Measurements from ENCODE around the gene CDC42SE2. TPM values are rescaled to one million over a fixed set of nuclear protein-coding genes. Genes with fewer than 3 reads are reported as not detected.

CDC42SE2 gene
- total and polyA plus RNA-seq, 2 experiments from 2014 or later = 24.2 to 36.2 TPM

DNA sequence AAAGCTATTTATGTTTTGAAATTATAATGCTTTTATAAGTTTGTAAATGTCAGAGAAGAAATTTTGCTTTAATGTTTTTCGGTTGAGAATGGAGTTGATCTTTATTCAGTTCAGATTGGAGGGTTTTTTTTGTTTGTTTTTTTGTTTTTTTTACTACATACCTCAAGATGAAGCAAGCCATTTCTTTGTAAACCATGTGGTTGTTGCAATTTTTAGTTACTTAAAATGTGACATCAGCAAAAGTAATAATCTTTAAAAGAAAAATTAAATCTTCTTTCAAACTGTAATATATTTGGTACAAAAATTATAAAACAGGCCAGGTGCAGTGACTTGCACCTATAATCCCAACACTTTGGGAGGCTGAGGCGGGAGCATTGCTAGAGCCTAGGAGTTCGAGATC is 102.6 kb downstream of the CDC42SE2 start:
- Mint-ChIP-seq H3K27ac (no peak overlapping the region), H3K4me1 (peaks cover 7% of the 10 kb centered on the region), H3K4me3 (no peak overlapping the region), H3K36me3 (ENCODE audit: low read depth) (peaks cover 3% of the 10 kb centered on the region; the same call in 1 of the 3 replicates), H3K27me3 (ENCODE audit: insufficient read depth, low read depth, poor library complexity) (no peaks in the 10 kb centered on the region), H3K9me3 (peaks cover 2% of the 10 kb centered on the region; the same call in 2 of the 3 replicates)
- H2AFZ ChIP-seq = no peak overlapping the region
- H3K4me2 ChIP-seq = no peak overlapping the region
- H3K27ac ChIP-seq (ENCODE audit: low read depth) = no peak overlapping the region
- H3K27me3 ChIP-seq (ENCODE audit: insufficient read depth) = no peaks in the 10 kb centered on the region
- no peaks in the 10 kb centered on the region for H3K4me1 ChIP-seq (ENCODE audit: insufficient read depth)
- peaks cover 9% of the 10 kb centered on the region; the same call in 1 of the 2 replicates for H3K79me2 ChIP-seq (replicated peaks; ENCODE audit: insufficient read depth)
- no peaks in the 10 kb centered on the region for H3K9me2 ChIP-seq (ENCODE audit: insufficient read depth)
- no peaks in the 10 kb centered on the region for H3K36me3 ChIP-seq (ENCODE audit: insufficient read depth)
- H3K4me3 ChIP-seq = no peak overlapping the region
- no peaks in the 10 kb centered on the region for H3F3A ChIP-seq (replicated peaks; ENCODE audit: low read depth)
- DNase-seq (ENCODE audit: low spot score) (no peak), ATAC-seq (no peak)
- H4K20me1 ChIP-seq (replicated peaks; ENCODE audit: insufficient read depth) = no peaks in the 10 kb centered on the region; the same call in 1 of the 2 replicates
- TF ChIP-seq, protein P1, sequence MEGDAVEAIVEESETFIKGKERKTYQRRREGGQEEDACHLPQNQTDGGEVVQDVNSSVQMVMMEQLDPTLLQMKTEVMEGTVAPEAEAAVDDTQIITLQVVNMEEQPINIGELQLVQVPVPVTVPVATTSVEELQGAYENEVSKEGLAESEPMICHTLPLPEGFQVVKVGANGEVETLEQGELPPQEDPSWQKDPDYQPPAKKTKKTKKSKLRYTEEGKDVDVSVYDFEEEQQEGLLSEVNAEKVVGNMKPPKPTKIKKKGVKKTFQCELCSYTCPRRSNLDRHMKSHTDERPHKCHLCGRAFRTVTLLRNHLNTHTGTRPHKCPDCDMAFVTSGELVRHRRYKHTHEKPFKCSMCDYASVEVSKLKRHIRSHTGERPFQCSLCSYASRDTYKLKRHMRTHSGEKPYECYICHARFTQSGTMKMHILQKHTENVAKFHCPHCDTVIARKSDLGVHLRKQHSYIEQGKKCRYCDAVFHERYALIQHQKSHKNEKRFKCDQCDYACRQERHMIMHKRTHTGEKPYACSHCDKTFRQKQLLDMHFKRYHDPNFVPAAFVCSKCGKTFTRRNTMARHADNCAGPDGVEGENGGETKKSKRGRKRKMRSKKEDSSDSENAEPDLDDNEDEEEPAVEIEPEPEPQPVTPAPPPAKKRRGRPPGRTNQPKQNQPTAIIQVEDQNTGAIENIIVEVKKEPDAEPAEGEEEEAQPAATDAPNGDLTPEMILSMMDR (conservative IDR thresholded peaks at IDR 0.05; ENCODE audit: low read depth in 2 of 2) = no peak
- TF ChIP-seq EZH2phosphoT487 (IDR thresholded peaks at IDR 0.05; ENCODE audit: unreplicated experiment) = no peak
- TF ChIP-seq, protein P2, sequence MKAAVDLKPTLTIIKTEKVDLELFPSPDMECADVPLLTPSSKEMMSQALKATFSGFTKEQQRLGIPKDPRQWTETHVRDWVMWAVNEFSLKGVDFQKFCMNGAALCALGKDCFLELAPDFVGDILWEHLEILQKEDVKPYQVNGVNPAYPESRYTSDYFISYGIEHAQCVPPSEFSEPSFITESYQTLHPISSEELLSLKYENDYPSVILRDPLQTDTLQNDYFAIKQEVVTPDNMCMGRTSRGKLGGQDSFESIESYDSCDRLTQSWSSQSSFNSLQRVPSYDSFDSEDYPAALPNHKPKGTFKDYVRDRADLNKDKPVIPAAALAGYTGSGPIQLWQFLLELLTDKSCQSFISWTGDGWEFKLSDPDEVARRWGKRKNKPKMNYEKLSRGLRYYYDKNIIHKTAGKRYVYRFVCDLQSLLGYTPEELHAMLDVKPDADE (IDR thresholded peaks at IDR 0.05) = no peak
- TF ChIP-seq, protein P3, sequence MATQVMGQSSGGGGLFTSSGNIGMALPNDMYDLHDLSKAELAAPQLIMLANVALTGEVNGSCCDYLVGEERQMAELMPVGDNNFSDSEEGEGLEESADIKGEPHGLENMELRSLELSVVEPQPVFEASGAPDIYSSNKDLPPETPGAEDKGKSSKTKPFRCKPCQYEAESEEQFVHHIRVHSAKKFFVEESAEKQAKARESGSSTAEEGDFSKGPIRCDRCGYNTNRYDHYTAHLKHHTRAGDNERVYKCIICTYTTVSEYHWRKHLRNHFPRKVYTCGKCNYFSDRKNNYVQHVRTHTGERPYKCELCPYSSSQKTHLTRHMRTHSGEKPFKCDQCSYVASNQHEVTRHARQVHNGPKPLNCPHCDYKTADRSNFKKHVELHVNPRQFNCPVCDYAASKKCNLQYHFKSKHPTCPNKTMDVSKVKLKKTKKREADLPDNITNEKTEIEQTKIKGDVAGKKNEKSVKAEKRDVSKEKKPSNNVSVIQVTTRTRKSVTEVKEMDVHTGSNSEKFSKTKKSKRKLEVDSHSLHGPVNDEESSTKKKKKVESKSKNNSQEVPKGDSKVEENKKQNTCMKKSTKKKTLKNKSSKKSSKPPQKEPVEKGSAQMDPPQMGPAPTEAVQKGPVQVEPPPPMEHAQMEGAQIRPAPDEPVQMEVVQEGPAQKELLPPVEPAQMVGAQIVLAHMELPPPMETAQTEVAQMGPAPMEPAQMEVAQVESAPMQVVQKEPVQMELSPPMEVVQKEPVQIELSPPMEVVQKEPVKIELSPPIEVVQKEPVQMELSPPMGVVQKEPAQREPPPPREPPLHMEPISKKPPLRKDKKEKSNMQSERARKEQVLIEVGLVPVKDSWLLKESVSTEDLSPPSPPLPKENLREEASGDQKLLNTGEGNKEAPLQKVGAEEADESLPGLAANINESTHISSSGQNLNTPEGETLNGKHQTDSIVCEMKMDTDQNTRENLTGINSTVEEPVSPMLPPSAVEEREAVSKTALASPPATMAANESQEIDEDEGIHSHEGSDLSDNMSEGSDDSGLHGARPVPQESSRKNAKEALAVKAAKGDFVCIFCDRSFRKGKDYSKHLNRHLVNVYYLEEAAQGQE (IDR thresholded peaks at IDR 0.05; ENCODE audit: unreplicated experiment) = no peak
- TF ChIP-seq ZNF331 (CRISPR knock-in tag; IDR thresholded peaks at IDR 0.05; ENCODE audit: low read depth) = no peak
- TF ChIP-seq NANOG (IDR thresholded peaks at IDR 0.05; ENCODE audit: borderline replicate concordance) = no peak
- TF ChIP-seq ZNF114 (CRISPR knock-in tag; IDR thresholded peaks at IDR 0.05) = no peak
- no peak for TF ChIP-seq POLR2AphosphoS5 (IDR thresholded peaks at IDR 0.05; ENCODE audit: low read depth)
- no peak for TF ChIP-seq JUNB (IDR thresholded peaks at IDR 0.05; ENCODE audit: unreplicated experiment)
- TF ChIP-seq, protein P4, sequence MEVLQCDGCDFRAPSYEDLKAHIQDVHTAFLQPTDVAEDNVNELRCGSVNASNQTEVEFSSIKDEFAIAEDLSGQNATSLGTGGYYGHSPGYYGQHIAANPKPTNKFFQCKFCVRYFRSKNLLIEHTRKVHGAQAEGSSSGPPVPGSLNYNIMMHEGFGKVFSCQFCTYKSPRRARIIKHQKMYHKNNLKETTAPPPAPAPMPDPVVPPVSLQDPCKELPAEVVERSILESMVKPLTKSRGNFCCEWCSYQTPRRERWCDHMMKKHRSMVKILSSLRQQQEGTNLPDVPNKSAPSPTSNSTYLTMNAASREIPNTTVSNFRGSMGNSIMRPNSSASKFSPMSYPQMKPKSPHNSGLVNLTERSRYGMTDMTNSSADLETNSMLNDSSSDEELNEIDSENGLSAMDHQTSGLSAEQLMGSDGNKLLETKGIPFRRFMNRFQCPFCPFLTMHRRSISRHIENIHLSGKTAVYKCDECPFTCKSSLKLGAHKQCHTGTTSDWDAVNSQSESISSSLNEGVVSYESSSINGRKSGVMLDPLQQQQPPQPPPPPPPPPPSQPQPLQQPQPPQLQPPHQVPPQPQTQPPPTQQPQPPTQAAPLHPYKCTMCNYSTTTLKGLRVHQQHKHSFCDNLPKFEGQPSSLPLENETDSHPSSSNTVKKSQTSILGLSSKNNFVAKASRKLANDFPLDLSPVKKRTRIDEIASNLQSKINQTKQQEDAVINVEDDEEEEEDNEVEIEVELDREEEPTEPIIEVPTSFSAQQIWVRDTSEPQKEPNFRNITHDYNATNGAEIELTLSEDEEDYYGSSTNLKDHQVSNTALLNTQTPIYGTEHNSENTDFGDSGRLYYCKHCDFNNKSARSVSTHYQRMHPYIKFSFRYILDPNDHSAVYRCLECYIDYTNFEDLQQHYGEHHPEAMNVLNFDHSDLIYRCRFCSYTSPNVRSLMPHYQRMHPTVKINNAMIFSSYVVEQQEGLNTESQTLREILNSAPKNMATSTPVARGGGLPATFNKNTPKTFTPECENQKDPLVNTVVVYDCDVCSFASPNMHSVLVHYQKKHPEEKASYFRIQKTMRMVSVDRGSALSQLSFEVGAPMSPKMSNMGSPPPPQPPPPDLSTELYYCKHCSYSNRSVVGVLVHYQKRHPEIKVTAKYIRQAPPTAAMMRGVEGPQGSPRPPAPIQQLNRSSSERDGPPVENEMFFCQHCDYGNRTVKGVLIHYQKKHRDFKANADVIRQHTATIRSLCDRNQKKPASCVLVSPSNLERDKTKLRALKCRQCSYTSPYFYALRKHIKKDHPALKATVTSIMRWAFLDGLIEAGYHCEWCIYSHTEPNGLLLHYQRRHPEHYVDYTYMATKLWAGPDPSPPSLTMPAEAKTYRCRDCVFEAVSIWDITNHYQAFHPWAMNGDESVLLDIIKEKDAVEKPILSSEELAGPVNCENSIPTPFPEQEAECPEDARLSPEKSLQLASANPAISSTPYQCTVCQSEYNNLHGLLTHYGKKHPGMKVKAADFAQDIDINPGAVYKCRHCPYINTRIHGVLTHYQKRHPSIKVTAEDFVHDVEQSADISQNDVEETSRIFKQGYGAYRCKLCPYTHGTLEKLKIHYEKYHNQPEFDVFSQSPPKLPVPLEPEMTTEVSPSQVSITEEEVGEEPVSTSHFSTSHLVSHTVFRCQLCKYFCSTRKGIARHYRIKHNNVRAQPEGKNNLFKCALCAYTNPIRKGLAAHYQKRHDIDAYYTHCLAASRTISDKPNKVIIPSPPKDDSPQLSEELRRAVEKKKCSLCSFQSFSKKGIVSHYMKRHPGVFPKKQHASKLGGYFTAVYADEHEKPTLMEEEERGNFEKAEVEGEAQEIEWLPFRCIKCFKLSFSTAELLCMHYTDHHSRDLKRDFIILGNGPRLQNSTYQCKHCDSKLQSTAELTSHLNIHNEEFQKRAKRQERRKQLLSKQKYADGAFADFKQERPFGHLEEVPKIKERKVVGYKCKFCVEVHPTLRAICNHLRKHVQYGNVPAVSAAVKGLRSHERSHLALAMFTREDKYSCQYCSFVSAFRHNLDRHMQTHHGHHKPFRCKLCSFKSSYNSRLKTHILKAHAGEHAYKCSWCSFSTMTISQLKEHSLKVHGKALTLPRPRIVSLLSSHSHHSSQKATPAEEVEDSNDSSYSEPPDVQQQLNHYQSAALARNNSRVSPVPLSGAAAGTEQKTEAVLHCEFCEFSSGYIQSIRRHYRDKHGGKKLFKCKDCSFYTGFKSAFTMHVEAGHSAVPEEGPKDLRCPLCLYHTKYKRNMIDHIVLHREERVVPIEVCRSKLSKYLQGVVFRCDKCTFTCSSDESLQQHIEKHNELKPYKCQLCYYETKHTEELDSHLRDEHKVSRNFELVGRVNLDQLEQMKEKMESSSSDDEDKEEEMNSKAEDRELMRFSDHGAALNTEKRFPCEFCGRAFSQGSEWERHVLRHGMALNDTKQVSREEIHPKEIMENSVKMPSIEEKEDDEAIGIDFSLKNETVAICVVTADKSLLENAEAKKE (CRISPR knock-in tag; IDR thresholded peaks at IDR 0.05) = no peak
- no peak for TF ChIP-seq EZH2 (IDR thresholded peaks at IDR 0.05; ENCODE audit: low read depth, unreplicated experiment)
- TF ChIP-seq CREB1 (CRISPR knock-in tag; IDR thresholded peaks at IDR 0.05; ENCODE audit: low read depth) = no peak
- no peak for TF ChIP-seq STAT1 (IDR thresholded peaks at IDR 0.05; ENCODE audit: unreplicated experiment)
